PFSK-1 (cell line): ENCODE data around the gene BTBD9.

Source experiments
- FOXP2 ChIP-seq: optimal IDR thresholded peaks from 2 replicates; pipeline ENCODE3; 2011; ENCODE audit warnings: borderline replicate concordance, control low read depth, inconsistent platforms; ENCODE audit not compliant: insufficient read depth; ENCODE audit errors: extremely low read length, extremely low read depth
- POLR2AphosphoS5 ChIP-seq: IDR thresholded peaks from 2 replicates; pipeline ENCODE4 v1.6.1; 2012; ENCODE audit warnings: low read depth, mild to moderate bottlenecking, control low read depth, low read length, moderate library complexity
- SIN3A ChIP-seq: IDR thresholded peaks from 2 replicates; pipeline ENCODE4 v1.6.1; 2012; ENCODE audit warnings: mild to moderate bottlenecking, low read length, moderate library complexity, borderline replicate concordance; ENCODE audit not compliant: insufficient read depth
- TAF1 ChIP-seq: IDR thresholded peaks from 2 replicates; pipeline ENCODE4 v1.6.1; 2012; ENCODE audit warnings: low read length, control low read depth, borderline replicate concordance; ENCODE audit not compliant: insufficient read depth
- TF ChIP-seq, protein P1 (sequence below), 2 experiments: IDR thresholded peaks; 2 replicates each; pipeline versions ENCODE4 v1.6.1 to v1.8.0; 2011 to 2012; ENCODE audit warnings: low read depth in 2 of 2, low read length in 2 of 2, control low read depth in 1 of 2, inconsistent platforms in 1 of 2, mild to moderate bottlenecking in 1 of 2, moderate library complexity in 1 of 2; ENCODE audit not compliant: insufficient read depth in 1 of 2

DNA sequence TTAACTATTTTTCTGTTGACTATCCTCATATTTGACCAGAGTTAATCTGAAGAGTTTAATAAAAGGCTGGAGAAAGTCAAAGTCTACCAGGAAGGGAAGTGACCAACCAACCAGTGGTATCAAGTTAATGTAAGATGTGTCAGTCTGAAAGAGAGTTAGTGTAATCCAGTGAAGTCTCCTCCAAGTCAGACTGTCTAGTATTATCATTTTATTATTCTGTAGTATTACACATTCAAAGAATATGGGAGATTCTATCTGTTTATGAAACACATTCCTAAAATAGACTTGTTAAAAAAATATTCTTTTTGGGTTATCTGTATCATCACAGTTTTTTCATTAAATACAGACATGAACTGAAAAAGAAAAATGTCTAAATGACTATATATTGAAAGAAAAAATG lies 194.4 kb downstream of the BTBD9 start:
- TF ChIP-seq, protein P1, sequence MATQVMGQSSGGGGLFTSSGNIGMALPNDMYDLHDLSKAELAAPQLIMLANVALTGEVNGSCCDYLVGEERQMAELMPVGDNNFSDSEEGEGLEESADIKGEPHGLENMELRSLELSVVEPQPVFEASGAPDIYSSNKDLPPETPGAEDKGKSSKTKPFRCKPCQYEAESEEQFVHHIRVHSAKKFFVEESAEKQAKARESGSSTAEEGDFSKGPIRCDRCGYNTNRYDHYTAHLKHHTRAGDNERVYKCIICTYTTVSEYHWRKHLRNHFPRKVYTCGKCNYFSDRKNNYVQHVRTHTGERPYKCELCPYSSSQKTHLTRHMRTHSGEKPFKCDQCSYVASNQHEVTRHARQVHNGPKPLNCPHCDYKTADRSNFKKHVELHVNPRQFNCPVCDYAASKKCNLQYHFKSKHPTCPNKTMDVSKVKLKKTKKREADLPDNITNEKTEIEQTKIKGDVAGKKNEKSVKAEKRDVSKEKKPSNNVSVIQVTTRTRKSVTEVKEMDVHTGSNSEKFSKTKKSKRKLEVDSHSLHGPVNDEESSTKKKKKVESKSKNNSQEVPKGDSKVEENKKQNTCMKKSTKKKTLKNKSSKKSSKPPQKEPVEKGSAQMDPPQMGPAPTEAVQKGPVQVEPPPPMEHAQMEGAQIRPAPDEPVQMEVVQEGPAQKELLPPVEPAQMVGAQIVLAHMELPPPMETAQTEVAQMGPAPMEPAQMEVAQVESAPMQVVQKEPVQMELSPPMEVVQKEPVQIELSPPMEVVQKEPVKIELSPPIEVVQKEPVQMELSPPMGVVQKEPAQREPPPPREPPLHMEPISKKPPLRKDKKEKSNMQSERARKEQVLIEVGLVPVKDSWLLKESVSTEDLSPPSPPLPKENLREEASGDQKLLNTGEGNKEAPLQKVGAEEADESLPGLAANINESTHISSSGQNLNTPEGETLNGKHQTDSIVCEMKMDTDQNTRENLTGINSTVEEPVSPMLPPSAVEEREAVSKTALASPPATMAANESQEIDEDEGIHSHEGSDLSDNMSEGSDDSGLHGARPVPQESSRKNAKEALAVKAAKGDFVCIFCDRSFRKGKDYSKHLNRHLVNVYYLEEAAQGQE (IDR thresholded peaks at IDR 0.05; ENCODE audit: insufficient read depth in 1 of 2, low read depth in 2 of 2, low read length in 2 of 2), result no peak
- TF ChIP-seq TAF1 (no peak), POLR2AphosphoS5 (no peak), SIN3A (no peak), FOXP2 (no peak)
